ENCODE results near the gene ARL4C. TPM values are rescaled to one million over a fixed set of nuclear protein-coding genes. Genes with fewer than 3 reads are reported as not detected.

Gene ARL4C
- polyA plus RNA-seq, 4 donors: 47.4 to 58.1 (median 56.1) TPM

- DNase-seq (ENCODE audit: low read depth in 4 of 4, low spot score in 3 of 4): no peak
Measured at GRCh38 chr2:234450431-234451124, 46.3 kb downstream of the ARL4C start.

DNA sequence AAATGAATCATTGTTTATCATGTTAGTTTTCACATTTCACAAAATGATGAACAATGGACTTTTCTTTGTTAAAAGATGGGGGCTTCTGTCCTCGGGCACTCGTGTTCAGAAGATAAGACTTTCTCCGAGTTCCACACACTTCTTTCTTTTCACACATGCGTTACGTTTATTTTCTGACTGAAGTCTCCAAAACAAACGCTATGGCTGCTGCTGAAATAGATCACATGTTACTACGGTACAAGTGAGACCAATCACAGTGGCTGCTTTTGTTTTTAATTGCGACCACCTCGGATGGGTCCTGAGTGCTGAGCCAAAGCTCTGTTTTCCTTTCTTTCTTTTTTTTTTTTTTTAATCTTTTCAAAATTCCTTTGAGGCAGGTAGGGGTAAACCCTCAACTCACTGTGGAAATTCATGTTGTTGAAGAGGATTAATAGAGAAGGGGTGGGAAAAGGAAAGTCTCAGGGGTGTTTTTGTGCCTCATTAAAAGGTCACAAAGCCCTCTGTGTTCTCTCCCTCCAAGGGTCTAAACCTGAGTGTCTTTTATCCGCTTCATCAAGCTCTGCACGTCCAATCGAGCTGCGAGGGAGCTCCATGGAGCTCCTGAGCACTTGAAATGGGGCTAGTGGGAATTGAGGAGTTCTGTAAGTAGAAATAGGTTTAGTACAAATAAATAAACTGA is 48.2 kb downstream of the ARL4C start:
- DNase-seq (ENCODE audit: low read depth in 4 of 4, low spot score in 3 of 4): no peak

DNA sequence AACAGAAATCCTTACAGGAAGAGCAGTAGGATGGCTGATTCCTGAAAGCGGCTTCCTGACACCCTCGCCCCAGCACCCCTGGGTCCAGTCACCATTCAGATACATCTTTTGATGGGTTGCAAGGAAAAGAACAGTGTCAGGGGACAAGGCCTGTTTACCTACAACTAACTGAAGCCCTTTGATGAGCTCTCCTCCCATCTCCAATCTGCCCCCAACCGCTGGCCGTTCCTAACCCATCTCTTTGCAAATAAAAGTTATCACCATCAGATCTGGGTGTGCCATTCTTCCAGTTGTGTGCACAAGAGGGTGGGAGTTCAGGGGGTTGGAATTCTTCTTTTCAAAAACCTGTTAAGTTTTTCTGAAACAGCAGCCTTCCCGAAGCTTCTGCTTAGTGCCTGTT is 48.9 kb downstream of the ARL4C start:
- DNase-seq (ENCODE audit: low read depth in 4 of 4, low spot score in 3 of 4): no peak

GRCh38 chr2:234447189-234447588 is 49.7 kb downstream of the ARL4C start:
- DNase-seq (ENCODE audit: low read depth in 4 of 4, low spot score in 3 of 4): no peak

DNA sequence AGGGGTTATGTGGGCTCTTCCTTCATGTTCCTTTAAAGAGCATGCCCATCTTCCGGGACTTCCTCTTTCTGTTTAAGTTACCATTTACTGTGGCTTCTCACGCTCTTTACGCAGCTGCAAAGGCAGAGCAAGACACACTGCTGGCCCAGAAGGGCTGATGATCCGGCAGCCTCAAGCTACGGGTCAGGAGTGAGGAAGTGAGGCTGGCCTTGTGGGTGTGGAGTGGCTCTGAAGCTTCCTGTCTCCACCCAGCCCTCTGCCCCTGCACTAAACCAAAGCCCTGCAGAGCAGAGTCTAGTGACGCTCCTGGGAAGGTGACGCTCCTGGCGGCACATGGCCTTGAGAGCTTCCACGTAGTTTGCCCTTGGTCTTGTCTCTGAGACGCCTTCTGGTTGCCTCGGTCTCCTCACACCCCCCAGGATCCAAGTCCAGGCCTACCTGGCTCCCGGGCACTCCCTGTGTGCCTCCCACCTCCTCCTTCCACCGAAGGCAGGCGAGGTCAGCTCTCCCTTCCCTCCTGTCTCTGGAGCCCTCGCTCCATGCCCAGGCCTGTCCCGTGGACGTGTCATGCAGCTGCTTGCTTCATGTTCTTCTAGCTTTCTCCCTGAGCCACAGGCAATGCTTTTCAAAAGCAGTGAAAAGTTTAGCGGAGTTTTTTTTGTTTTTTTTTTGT is 50.3 kb downstream of the ARL4C start:
- no peak for DNase-seq (ENCODE audit: low read depth in 4 of 4, low spot score in 3 of 4)

DNA sequence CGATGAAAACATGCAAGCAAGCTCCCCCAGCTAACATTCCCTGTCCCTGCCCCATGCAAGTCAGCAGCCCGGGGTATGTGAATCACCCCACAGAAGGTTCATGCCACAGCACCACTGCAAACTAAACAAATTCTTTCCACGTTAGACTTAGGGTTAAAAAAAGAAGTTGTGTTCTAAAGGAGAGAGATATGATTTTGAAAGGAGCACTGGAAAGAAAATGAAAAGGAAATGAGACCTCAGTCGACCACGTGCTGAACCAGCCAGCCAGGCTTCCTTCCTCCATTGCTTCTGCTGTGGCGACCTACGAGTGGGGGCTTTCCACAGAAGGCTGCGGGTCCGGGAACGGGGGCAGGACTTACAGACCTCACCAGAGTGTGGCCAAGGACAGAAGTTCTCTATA is 52.0 kb downstream of the ARL4C start:
- no peak for DNase-seq (ENCODE audit: low read depth in 4 of 4, low spot score in 3 of 4)

GRCh38 chr2:234444242-234444730 is 52.6 kb downstream of the ARL4C start:
- DNase-seq (ENCODE audit: low read depth in 4 of 4, low spot score in 3 of 4): no peak

Measured in right renal pelvis (tissue), 4 donors.